ENCODE measurements around the gene USP7. TPM values are rescaled to one million over a fixed set of nuclear protein-coding genes. Genes with fewer than 3 reads are reported as not detected.
"Not testable (repeated sequence)": the region's sequence is repeated elsewhere in the genome, so short reads cannot be mapped to it uniquely, and the experiment has no call there.

Gene USP7
- total RNA-seq, 1 donor from 2014 or later = 176 TPM

DNA sequence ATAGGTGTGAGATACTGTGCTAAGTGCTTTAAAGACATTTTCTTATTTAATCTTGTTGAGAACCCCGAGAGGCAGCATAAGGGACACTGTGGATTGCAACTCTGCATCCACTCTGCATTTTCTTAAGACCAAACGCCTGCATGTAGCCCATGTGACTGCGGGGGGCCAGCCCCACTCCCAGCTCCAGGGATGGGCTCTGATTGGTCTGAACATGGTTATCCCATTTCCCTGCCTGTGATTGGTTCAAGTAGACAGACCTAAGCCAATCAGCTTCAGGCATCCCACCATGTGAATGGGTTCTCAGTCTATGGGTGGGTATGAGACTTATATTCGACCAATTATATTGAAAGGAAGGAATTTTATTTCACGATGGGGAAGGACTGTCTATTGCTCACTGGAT is 33.2 kb upstream of the USP7 start:
- H3K36me3 Mint-ChIP-seq (ENCODE audit: low read depth) = no peaks in the 10 kb centered on the region
- H3K27me3 Mint-ChIP-seq (ENCODE audit: low read depth) = no peaks in the 10 kb centered on the region
- no peak overlapping the region for H3K4me3 Mint-ChIP-seq (ENCODE audit: low read depth)
- no peak overlapping the region for H3K27ac Mint-ChIP-seq
- H3K4me1 Mint-ChIP-seq (ENCODE audit: low read depth) = no peaks in the 10 kb centered on the region
- intact Hi-C loops (cut with micrococcal nuclease) = no loop called here
- H3K9me3 Mint-ChIP-seq = no peaks in the 10 kb centered on the region
- DNase-seq (ENCODE audit: low spot score) = no peak

DNA sequence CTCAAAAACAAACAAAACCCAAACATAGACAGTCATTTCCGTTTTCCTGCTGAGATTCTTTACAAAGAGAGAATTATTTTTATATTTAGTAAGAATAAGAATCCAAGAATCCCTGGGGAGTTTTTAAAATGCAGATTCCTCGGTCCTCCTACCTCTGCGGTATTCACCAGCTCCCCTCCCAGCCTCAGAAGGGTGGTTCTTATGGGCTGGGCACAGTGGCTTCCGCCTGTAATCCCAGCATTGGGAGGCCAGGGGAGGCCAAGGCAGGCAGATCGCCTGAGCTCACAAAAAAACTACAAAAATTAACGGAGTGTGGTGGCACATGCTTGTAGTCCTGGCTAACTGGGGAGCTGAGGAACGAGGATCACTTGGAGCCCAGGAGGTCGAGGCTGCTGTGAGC is 26.7 kb upstream of the USP7 start:
- H3K4me1 Mint-ChIP-seq (ENCODE audit: low read depth) = no peaks in the 10 kb centered on the region
- H3K27me3 Mint-ChIP-seq (ENCODE audit: low read depth) = no peaks in the 10 kb centered on the region
- intact Hi-C loops (cut with micrococcal nuclease) = no loop called here

DNA sequence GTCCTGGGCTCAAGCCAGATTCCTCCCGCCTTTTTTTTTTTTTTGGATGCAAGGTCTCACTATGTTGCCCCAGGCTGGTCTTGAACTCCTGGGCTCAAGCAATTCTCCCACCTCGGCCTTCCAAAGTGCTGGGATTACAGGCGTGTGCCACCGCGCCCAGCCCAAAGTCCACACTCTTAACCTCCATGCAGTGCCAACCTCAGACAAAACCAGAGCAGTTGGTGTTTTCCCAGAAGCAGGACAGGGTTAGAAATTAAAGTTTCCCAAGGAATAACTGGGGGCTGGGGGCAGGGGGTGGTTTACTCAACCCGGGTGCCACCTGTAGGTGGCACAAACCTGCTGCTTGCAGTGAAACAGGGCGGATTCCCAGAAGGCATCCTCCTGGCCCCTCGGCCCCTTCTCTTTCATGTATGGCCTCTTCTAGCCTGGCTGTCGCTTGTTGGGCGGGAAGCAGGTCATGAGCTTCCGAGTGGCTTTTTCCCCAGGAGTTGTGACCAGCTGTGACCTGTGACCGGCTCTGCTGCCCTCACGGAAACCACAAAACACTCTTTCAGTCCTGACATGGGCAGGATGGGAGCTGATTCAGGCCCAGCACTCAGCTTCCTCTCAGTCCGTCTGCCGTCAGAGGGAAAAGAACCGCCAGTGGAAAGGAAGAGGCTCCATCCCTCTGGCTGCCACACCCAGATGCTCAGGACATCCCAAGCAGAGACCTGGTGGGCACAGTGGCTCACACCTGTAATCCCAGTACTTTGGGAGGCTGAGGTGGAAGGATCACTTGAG is 25.6 kb upstream of the USP7 start:
- intact Hi-C loops (cut with micrococcal nuclease) = no loop called here

More for the DNA sequence above, 26.7 kb upstream of the USP7 start:
- Mint-ChIP-seq H3K27ac (no peak overlapping the region), H3K4me3 (ENCODE audit: low read depth) (no peak overlapping the region), H3K9me3 (no peaks in the 10 kb centered on the region), H3K36me3 (ENCODE audit: low read depth) (no peaks in the 10 kb centered on the region)
- DNase-seq (ENCODE audit: low spot score) = no peak

DNA sequence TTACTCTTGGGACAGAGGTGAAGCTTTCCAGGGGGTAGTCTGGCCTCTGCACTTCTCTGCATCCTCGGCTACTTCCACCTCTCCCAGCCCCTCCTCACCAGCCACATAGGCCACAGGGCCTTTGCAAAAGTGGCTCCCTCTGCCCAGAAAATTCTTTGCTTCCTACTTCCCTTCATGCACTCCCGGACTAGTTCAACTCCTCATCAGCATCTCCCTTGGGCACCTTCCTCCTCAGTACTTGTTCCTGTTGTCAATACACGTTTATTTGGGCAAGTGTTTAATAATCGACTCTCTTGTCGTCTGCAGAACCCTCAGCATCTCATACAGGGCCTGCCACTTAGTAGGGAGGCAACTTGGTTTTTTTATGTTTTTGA is 23.1 kb upstream of the USP7 start:
- no peak overlapping the region for H3K27ac Mint-ChIP-seq
- no peak for DNase-seq (ENCODE audit: low spot score)
- H3K4me1 Mint-ChIP-seq (ENCODE audit: low read depth) = no peaks in the 10 kb centered on the region
- H3K9me3 Mint-ChIP-seq = no peaks in the 10 kb centered on the region
- no peaks in the 10 kb centered on the region for H3K36me3 Mint-ChIP-seq (ENCODE audit: low read depth)
- H3K27me3 Mint-ChIP-seq (ENCODE audit: low read depth) = no peaks in the 10 kb centered on the region
- intact Hi-C loops (cut with micrococcal nuclease) = no loop called here
- no peak overlapping the region for H3K4me3 Mint-ChIP-seq (ENCODE audit: low read depth)

More for the DNA sequence above, 25.6 kb upstream of the USP7 start:
- DNase-seq (ENCODE audit: low spot score) = no peak
- Mint-ChIP-seq H3K4me1 (ENCODE audit: low read depth) (no peaks in the 10 kb centered on the region), H3K36me3 (ENCODE audit: low read depth) (no peaks in the 10 kb centered on the region), H3K27ac (no peak overlapping the region), H3K27me3 (ENCODE audit: low read depth) (no peaks in the 10 kb centered on the region), H3K4me3 (ENCODE audit: low read depth) (no peak overlapping the region), H3K9me3 (no peaks in the 10 kb centered on the region)

DNA sequence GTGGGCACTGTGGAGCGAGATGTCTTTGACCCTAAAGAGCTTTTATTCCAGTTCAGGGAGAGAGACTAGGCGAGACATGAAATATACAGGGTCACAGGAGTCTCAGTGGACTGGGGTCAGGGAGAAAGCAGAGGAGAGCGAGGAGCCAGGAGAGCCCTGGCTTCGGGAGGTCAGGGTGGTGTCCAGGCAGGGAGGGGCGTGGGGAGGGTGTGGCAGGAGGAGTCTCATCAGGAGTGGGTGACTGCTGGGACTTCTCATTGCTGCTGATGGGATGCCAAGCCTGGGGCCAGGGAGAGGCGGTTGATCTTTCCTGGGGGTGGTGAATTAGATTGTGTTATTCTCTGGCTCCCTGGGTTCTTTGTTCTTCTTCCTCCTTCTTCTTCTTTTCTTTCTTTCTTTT is 22.4 kb upstream of the USP7 start:
- Mint-ChIP-seq H3K27ac (no peak overlapping the region), H3K36me3 (ENCODE audit: low read depth) (no peaks in the 10 kb centered on the region), H3K4me1 (ENCODE audit: low read depth) (no peaks in the 10 kb centered on the region), H3K27me3 (ENCODE audit: low read depth) (no peaks in the 10 kb centered on the region), H3K4me3 (ENCODE audit: low read depth) (no peak overlapping the region), H3K9me3 (no peaks in the 10 kb centered on the region)
- no peak for DNase-seq (ENCODE audit: low spot score)
- intact Hi-C loops (cut with micrococcal nuclease) = no loop called here

DNA sequence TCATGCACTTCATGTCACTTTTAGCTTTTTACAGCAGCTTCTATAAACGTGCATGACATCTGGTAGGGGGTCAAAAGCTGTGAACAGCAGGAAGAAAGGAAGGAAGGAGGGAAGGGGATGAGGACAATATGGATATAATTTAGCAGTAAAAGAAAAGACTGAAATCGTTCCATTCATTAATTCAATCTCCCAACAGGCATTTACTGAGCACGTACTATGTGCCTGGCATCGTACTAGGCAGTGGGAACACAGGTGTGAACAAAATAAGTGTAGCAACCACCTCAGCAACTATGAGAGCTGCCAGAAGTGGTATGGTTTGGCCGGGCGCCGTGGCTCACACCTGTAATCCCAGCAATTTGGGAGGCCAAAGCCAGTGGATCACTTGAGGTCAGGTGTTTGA is 19.1 kb upstream of the USP7 start:
- H3K4me1 Mint-ChIP-seq (ENCODE audit: low read depth) = no peaks in the 10 kb centered on the region
- H3K27me3 Mint-ChIP-seq (ENCODE audit: low read depth) = peaks cover 2% of the 10 kb centered on the region
- H3K4me3 Mint-ChIP-seq (ENCODE audit: low read depth) = no peak overlapping the region
- intact Hi-C loops (cut with micrococcal nuclease) = no loop called here
- no peaks in the 10 kb centered on the region for H3K36me3 Mint-ChIP-seq (ENCODE audit: low read depth)
- no peaks in the 10 kb centered on the region for H3K9me3 Mint-ChIP-seq
- no peak overlapping the region for H3K27ac Mint-ChIP-seq
- no peak for DNase-seq (ENCODE audit: low spot score)

DNA sequence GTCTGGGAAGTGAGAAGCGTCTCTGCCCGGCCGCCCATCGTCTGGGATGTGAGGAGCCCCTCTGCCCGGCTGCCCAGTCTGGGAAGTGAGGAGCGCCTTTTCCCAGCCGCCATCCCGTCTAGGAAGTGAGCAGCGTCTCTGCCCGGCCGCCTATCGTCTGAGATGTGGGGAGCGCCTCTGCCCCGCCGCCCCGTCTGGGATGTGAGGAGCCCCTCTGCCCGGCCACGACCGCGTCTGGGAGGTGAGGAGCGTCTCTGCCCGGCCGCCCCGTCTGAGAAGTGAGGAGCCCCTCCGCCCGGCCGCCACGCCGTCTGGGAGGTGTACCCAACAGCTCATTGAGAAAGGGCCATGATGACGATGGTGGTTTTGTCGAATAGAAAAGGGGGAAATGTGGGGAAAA is 18.2 kb upstream of the USP7 start:
- H3K36me3 Mint-ChIP-seq (ENCODE audit: low read depth); H3K4me3 Mint-ChIP-seq (ENCODE audit: low read depth); DNase-seq (ENCODE audit: low spot score); intact Hi-C loops (cut with micrococcal nuclease); H3K27me3 Mint-ChIP-seq (ENCODE audit: low read depth); H3K9me3 Mint-ChIP-seq; H3K27ac Mint-ChIP-seq; H3K4me1 Mint-ChIP-seq (ENCODE audit: low read depth): not testable (repeated sequence)

DNA sequence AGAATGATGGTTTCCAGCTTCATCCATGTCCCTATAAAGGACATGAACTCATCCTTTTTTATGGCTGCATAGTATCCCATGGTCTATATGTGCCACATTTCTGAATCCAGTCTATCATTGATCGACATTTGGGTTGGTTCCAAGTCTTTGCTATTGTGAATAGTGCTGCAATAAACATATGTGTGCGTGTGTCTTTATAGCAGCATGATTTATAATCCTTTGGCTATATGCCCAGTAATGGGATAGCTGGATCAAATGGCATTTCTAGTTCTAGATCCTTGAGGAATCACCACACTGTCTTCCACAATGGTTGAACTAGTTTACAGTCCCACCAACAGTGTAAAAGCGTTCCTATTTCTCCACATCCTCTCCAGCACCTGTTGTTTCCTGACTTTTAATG is 12.5 kb upstream of the USP7 start:
- H3K27me3 Mint-ChIP-seq (ENCODE audit: low read depth); DNase-seq (ENCODE audit: low spot score); H3K9me3 Mint-ChIP-seq; H3K4me1 Mint-ChIP-seq (ENCODE audit: low read depth); intact Hi-C loops (cut with micrococcal nuclease); H3K4me3 Mint-ChIP-seq (ENCODE audit: low read depth); H3K36me3 Mint-ChIP-seq (ENCODE audit: low read depth); H3K27ac Mint-ChIP-seq: not testable (repeated sequence)

DNA sequence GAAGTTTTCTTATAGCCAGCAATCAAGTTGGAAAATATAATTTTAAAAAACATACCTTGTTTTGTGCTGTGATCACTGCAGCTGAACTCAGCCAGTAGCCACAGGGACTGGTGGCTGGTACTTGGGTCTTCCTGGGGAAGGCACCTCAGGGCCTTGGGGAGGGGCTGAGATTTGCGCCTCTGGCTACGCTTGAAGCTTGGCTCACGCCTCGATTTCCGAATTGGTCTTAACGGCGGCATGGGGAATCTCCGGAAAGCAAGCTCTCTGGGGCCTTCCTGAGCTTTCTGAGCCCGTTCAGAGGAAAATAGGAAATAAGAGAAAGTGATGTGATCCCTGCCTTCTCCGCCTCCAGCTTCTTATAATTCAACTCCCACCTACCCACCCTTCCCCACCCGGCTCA is 11.3 kb upstream of the USP7 start:
- intact Hi-C loops (cut with micrococcal nuclease) = no loop called here
- H3K36me3 Mint-ChIP-seq (ENCODE audit: low read depth) = no peaks in the 10 kb centered on the region

DNA sequence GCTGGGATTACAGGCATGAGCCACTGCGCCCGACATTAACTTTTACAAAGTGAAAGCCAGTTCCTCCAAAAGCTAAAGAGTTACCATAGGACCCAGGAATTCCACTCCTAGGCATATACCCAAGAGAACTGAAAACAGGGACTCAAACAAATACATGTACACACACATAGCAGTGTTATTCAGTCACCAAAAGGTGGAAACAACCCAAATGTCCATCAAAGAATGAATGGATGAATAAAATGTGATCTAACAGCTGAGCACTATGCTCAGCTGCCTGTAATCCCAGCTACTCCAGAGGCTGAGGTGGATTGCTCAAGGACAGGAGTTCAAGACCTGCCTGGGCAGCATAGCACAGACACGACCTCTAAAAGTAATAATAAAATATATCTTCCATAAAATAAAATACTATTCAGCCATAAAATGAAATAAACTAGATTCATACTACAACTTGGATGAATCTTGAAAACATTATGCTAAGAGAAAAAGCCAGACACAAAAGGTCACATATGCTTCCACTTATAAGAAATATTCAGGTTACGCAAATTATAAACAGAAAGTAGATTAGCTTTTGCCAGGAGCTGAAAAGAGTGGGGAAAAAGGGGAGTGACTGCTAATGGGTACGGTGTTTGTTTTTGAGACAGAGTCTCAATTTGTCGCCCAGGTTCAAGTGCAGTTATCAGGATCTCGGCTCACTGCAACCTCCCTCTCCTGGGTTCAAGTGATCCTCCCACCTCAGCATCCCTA is 9.3 kb upstream of the USP7 start:
- DNase-seq (ENCODE audit: low spot score) = no peak
- H3K27me3 Mint-ChIP-seq (ENCODE audit: low read depth) = peaks cover 7% of the 10 kb centered on the region
- H3K36me3 Mint-ChIP-seq (ENCODE audit: low read depth) = no peaks in the 10 kb centered on the region
- H3K9me3 Mint-ChIP-seq = no peaks in the 10 kb centered on the region
- no peaks in the 10 kb centered on the region for H3K4me1 Mint-ChIP-seq (ENCODE audit: low read depth)
- H3K27ac Mint-ChIP-seq = no peak overlapping the region
- intact Hi-C loops (cut with micrococcal nuclease) = no loop called here
- no peak overlapping the region for H3K4me3 Mint-ChIP-seq (ENCODE audit: low read depth)

More for the DNA sequence above, 11.3 kb upstream of the USP7 start:
- H3K27ac Mint-ChIP-seq = no peak overlapping the region
- no peaks in the 10 kb centered on the region for H3K9me3 Mint-ChIP-seq
- H3K27me3 Mint-ChIP-seq (ENCODE audit: low read depth) = peaks cover 10% of the 10 kb centered on the region
- no peak overlapping the region for H3K4me3 Mint-ChIP-seq (ENCODE audit: low read depth)
- no peaks in the 10 kb centered on the region for H3K4me1 Mint-ChIP-seq (ENCODE audit: low read depth)
- no peak for DNase-seq (ENCODE audit: low spot score)

DNA sequence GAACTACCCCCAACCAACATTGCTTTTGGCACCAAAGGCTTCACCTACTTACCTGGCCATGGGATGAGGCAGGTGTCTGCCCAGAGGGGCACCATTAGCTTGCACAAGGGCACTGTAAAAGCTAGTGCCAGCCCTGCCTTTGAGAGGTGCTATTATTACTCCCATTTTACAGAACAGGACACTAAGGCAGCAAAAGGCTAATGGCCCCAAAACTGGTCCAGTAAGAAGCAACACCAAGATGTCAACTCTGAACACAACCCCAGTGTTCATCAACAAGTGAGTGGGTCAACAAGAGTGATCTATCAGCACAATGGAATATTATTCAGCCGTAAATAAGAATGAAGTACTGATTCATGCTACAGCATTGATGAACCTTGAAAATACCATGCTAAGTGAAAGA is 7.7 kb upstream of the USP7 start:
- H3K27me3 Mint-ChIP-seq (ENCODE audit: low read depth) = peaks cover 9% of the 10 kb centered on the region
- H3K36me3 Mint-ChIP-seq (ENCODE audit: low read depth) = no peaks in the 10 kb centered on the region
- no peak overlapping the region for H3K4me3 Mint-ChIP-seq (ENCODE audit: low read depth)
- DNase-seq (ENCODE audit: low spot score) = no peak
- H3K9me3 Mint-ChIP-seq = no peaks in the 10 kb centered on the region
- no peak overlapping the region for H3K27ac Mint-ChIP-seq
- intact Hi-C loops (cut with micrococcal nuclease) = no loop called here
- H3K4me1 Mint-ChIP-seq (ENCODE audit: low read depth) = no peaks in the 10 kb centered on the region

DNA sequence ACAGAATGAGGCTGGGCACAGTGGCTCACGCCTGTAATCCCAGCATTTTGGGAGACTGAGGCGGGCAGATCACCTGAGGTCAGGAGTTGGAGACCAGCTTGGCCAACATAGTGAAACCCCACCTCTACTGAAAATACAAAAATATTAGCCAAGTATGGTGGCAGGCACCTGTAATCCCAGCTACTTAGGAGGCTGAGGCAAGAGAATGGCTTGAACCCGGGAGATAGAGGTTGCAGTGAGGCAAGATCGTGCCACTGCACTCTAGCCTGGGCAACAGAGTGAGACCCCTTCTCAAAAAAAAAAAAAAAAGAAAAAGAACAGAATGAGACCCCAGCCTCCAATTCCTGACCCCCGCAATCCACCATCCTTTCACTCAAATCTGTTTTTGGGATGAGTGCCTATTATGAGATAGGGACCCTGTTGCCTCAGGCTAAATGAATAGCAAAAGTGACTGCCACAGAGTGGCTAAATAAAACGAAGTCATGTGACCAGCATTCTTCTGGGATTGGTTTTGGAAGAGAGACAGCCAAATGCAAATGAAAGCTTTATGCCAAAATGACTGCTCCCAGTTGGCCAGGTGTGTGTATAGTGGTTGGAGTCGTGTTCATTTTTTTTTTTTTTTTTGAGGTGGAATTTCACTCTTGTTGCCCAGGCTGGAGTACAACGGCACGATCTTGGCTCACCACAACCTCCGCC is 5.6 kb upstream of the USP7 start:
- H3K4me1 Mint-ChIP-seq (ENCODE audit: low read depth); intact Hi-C loops (cut with micrococcal nuclease); H3K36me3 Mint-ChIP-seq (ENCODE audit: low read depth); DNase-seq (ENCODE audit: low spot score); H3K27ac Mint-ChIP-seq; H3K9me3 Mint-ChIP-seq; H3K4me3 Mint-ChIP-seq (ENCODE audit: low read depth): not testable (repeated sequence)
- H3K27me3 Mint-ChIP-seq (ENCODE audit: low read depth) = peaks cover 14% of the 10 kb centered on the region

DNA sequence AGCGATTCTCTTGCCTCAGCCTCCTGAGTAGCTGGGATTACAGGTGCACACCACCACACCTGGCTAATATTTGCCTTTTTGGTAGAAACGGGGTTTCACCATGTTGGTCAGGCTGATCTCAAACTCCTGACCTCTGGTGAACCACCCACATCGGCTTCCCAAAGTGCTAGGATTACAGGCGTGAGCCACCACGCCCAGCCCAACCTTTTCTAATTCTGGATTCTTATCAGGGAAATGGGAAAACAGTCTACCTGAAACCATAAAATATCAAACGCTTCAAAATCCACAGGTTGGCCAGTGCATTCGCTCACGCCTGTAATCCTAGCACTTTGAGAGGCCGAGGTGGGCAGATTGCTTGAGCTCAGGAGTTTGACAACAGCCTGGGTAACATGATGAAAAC is 4.3 kb upstream of the USP7 start:
- H3K27ac Mint-ChIP-seq; H3K27me3 Mint-ChIP-seq (ENCODE audit: low read depth); H3K4me1 Mint-ChIP-seq (ENCODE audit: low read depth); DNase-seq (ENCODE audit: low spot score); H3K36me3 Mint-ChIP-seq (ENCODE audit: low read depth); H3K9me3 Mint-ChIP-seq; H3K4me3 Mint-ChIP-seq (ENCODE audit: low read depth); intact Hi-C loops (cut with micrococcal nuclease): not testable (repeated sequence)
